HEK293 (cell line): Measurements from ENCODE around the gene CELF4.

Experiments
- CTCF ChIA-PET: fragments of 350-600 bp; formaldehyde crosslinking; extraction: SDS; loops from one replicate; lab custom pipeline; 2021; ENCODE audit warnings: antibody characterized with exemption; lab: Yijun Ruan, JAX
- POLR2A ChIA-PET: fragments of 300-600 bp; formaldehyde crosslinking; extraction: SDS; loops from one replicate; lab custom pipeline; 2020; ENCODE audit warnings: antibody characterized with exemption, inconsistent platforms; lab: Yijun Ruan, JAX
- H3K27ac ChIP-seq: fragments of 200-500 bp; sonication (Bioruptor generic); 2 replicates; pipeline ENCODE4 v1.5.1; 2014; ENCODE audit warnings: low read depth, low read length, control low read depth, inconsistent platforms; ENCODE audit errors: extremely low read depth
- H3K36me3 ChIP-seq, 2 experiments: fragments of 200-500 bp in 1 of 2; sonication (Bioruptor generic) in 1 of 2; 1 replicate in 1 of 2; 2 replicates in 1 of 2; pipeline ENCODE4 v1.5.1; 2014 to 2017; ENCODE audit warnings: inconsistent platforms in 2 of 2, low read length in 2 of 2; ENCODE audit not compliant: control insufficient read depth in 2 of 2, insufficient read depth in 1 of 2
- H3K4me1 ChIP-seq: fragments of 200-500 bp; sonication (Bioruptor generic); 2 replicates; pipeline ENCODE4 v1.5.1; 2014; ENCODE audit warnings: mild to moderate bottlenecking, low read length, inconsistent platforms; ENCODE audit not compliant: control insufficient read depth, insufficient read depth
- H3K4me3 ChIP-seq: 2 replicates; pipeline ENCODE4 v1.5.1; 2011; ENCODE audit warnings: low read depth, mild to moderate bottlenecking, control low read depth, low read length, moderate library complexity
- H3K9me3 ChIP-seq: fragments of 200-500 bp; sonication (Bioruptor generic); 2 replicates; pipeline ENCODE4 v1.5.1; 2014; ENCODE audit warnings: low read depth, low read length, inconsistent platforms; ENCODE audit not compliant: control insufficient read depth, insufficient read depth
- GLIS1 ChIP-seq: fragments of 450-650 bp; formaldehyde crosslinking; IDR thresholded peaks from 2 replicates; pipeline ENCODE4 v1.5.1; 2016; ENCODE audit warnings: missing biosample characterization, missing genetic modification characterization
- KLF7 ChIP-seq: fragments of 450-650 bp; formaldehyde crosslinking; IDR thresholded peaks from 2 replicates; pipeline ENCODE4 v1.5.1; 2016; ENCODE audit warnings: missing biosample characterization, missing genetic modification characterization, borderline replicate concordance
- MEIS1 ChIP-seq: sonication (generic); formaldehyde crosslinking; IDR thresholded peaks from 2 replicates; pipeline ENCODE4 v1.8.1; 2022; ENCODE audit warnings: missing genetic modification reagents, mild to moderate bottlenecking, borderline replicate concordance
- MZF1 ChIP-seq: fragments of 450-650 bp; formaldehyde crosslinking; IDR thresholded peaks from 2 replicates; pipeline ENCODE4 v1.5.1; 2017; ENCODE audit warnings: missing biosample characterization, missing genetic modification characterization, borderline replicate concordance
- ZBTB48 ChIP-seq: fragments of 450-650 bp; formaldehyde crosslinking; IDR thresholded peaks from 2 replicates; pipeline ENCODE4 v1.5.1; 2016; ENCODE audit warnings: missing biosample characterization, missing genetic modification characterization
- ZFP37 ChIP-seq: fragments of 450-650 bp; formaldehyde crosslinking; IDR thresholded peaks from 2 replicates; pipeline ENCODE4 v1.5.1; 2016; ENCODE audit warnings: missing biosample characterization, missing genetic modification characterization
- ZIC2 ChIP-seq: fragments of 450-650 bp; formaldehyde crosslinking; IDR thresholded peaks from 2 replicates; pipeline ENCODE4 v1.5.1; 2016; ENCODE audit warnings: missing biosample characterization, missing genetic modification characterization
- ZNF140 ChIP-seq: fragments of 450-650 bp; formaldehyde crosslinking; IDR thresholded peaks from 2 replicates; pipeline ENCODE4 v1.5.1; 2016; ENCODE audit warnings: missing biosample characterization, missing genetic modification characterization
- ZNF157 ChIP-seq: fragments of 450-650 bp; formaldehyde crosslinking; IDR thresholded peaks from 2 replicates; pipeline ENCODE4 v1.5.1; 2016; ENCODE audit warnings: missing biosample characterization, missing genetic modification characterization
- ZNF16 ChIP-seq: fragments of 450-650 bp; formaldehyde crosslinking; IDR thresholded peaks from 2 replicates; pipeline ENCODE4 v1.5.1; 2016; ENCODE audit warnings: low read depth, missing biosample characterization, missing genetic modification characterization
- ZNF202 ChIP-seq: fragments of 450-650 bp; formaldehyde crosslinking; IDR thresholded peaks from 2 replicates; pipeline ENCODE4 v1.5.1; 2016; ENCODE audit warnings: missing biosample characterization, missing genetic modification characterization, borderline replicate concordance
- ZNF302 ChIP-seq: fragments of 450-650 bp; formaldehyde crosslinking; IDR thresholded peaks from 2 replicates; pipeline ENCODE4 v1.5.1; 2016; ENCODE audit warnings: missing biosample characterization, missing genetic modification characterization, low read depth
- ZNF394 ChIP-seq: fragments of 450-650 bp; formaldehyde crosslinking; IDR thresholded peaks from 2 replicates; pipeline ENCODE4 v1.5.1; 2016; ENCODE audit warnings: missing biosample characterization, missing genetic modification characterization, mild to moderate bottlenecking, moderate library complexity, borderline replicate concordance
- ZNF426 ChIP-seq: fragments of 450-650 bp; formaldehyde crosslinking; IDR thresholded peaks from 2 replicates; pipeline ENCODE4 v1.5.1; 2017; ENCODE audit warnings: missing biosample characterization, missing genetic modification characterization, mild to moderate bottlenecking, inconsistent platforms, moderate library complexity
- ZNF701 ChIP-seq: fragments of 450-650 bp; formaldehyde crosslinking; IDR thresholded peaks from 2 replicates; pipeline ENCODE4 v1.5.1; 2016; ENCODE audit warnings: missing biosample characterization, missing genetic modification characterization
- TF ChIP-seq, protein P1 (sequence below): fragments of 450-650 bp; formaldehyde crosslinking; IDR thresholded peaks from 2 replicates; pipeline ENCODE4 v1.5.1; 2016; ENCODE audit warnings: missing biosample characterization, missing genetic modification characterization
- TF ChIP-seq, protein P2 (sequence below): fragments of 450-650 bp; formaldehyde crosslinking; IDR thresholded peaks from 2 replicates; pipeline ENCODE4 v1.5.0; 2017; ENCODE audit warnings: missing biosample characterization, missing genetic modification characterization, borderline replicate concordance
- TF ChIP-seq, protein P3 (sequence below): fragments of 450-650 bp; formaldehyde crosslinking; IDR thresholded peaks from 2 replicates; pipeline ENCODE4 v1.5.1; 2016; ENCODE audit warnings: missing biosample characterization, missing genetic modification characterization
- TF ChIP-seq, protein P4 (sequence below): fragments of 450-650 bp; formaldehyde crosslinking; IDR thresholded peaks from 2 replicates; pipeline ENCODE4 v1.5.1; 2017; ENCODE audit warnings: missing biosample characterization, missing genetic modification characterization
- TF ChIP-seq, protein P5 (sequence below): fragments of 450-650 bp; formaldehyde crosslinking; IDR thresholded peaks from 2 replicates; pipeline ENCODE4 v1.5.1; 2017; ENCODE audit warnings: missing biosample characterization, missing genetic modification characterization

The CELF4 gene

DNA sequence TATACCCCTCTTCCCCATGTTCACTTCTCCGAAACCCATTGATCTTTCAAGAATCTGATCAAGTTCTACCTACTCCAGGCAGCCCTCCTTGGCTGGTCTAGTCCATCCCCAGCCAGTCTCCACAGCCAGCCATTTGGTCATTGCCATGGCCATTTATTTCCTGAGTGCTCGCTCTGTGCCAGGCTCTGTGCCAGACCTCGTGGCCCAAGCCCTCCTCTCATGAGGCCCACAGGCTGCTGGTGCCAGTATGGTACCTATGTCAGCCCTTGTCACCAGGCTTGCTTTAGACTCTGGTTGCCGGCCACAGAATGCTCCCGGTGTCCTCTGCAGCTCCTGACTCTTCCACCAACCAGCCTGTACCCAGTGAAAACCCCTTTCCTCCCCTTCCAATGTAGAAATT, 78.8 kb downstream of the CELF4 start:
- TF ChIP-seq ZNF16 (tag by site-specific recombination) (no peak), GLIS1 (tag by site-specific recombination) (no peak), MEIS1 (CRISPR knock-in tag) (no peak), ZNF701 (tag by site-specific recombination) (no peak), ZNF394 (tag by site-specific recombination) (no peak), ZNF202 (tag by site-specific recombination) (no peak), ZNF157 (tag by site-specific recombination) (no peak), ZNF302 (no peak), MZF1 (no peak), ZNF426 (no peak), ZBTB48 (no peak), KLF7 (no peak), ZFP37 (tag by site-specific recombination) (no peak), ZNF140 (tag by site-specific recombination) (no peak), ZIC2 (tag by site-specific recombination) (no peak)
- TF ChIP-seq, protein P1, sequence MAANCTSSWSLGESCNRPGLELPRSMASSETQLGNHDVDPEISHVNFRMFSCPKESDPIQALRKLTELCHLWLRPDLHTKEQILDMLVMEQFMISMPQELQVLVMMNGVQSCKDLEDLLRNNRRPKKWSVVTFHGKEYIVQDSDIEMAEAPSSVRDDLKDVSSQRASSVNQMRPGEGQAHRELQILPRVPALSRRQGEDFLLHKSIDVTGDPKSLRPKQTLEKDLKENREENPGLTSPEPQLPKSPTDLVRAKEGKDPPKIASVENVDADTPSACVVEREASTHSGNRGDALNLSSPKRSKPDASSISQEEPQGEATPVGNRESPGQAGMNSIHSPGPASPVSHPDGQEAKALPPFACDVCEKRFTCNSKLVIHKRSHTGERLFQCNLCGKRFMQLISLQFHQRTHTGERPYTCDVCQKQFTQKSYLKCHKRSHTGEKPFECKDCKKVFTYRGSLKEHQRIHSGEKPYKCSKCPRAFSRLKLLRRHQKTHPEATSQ (tag by site-specific recombination) = no peak
- TF ChIP-seq, protein P2, sequence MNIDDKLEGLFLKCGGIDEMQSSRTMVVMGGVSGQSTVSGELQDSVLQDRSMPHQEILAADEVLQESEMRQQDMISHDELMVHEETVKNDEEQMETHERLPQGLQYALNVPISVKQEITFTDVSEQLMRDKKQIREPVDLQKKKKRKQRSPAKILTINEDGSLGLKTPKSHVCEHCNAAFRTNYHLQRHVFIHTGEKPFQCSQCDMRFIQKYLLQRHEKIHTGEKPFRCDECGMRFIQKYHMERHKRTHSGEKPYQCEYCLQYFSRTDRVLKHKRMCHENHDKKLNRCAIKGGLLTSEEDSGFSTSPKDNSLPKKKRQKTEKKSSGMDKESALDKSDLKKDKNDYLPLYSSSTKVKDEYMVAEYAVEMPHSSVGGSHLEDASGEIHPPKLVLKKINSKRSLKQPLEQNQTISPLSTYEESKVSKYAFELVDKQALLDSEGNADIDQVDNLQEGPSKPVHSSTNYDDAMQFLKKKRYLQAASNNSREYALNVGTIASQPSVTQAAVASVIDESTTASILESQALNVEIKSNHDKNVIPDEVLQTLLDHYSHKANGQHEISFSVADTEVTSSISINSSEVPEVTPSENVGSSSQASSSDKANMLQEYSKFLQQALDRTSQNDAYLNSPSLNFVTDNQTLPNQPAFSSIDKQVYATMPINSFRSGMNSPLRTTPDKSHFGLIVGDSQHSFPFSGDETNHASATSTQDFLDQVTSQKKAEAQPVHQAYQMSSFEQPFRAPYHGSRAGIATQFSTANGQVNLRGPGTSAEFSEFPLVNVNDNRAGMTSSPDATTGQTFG (tag by site-specific recombination) = no peak
- TF ChIP-seq, protein P3, sequence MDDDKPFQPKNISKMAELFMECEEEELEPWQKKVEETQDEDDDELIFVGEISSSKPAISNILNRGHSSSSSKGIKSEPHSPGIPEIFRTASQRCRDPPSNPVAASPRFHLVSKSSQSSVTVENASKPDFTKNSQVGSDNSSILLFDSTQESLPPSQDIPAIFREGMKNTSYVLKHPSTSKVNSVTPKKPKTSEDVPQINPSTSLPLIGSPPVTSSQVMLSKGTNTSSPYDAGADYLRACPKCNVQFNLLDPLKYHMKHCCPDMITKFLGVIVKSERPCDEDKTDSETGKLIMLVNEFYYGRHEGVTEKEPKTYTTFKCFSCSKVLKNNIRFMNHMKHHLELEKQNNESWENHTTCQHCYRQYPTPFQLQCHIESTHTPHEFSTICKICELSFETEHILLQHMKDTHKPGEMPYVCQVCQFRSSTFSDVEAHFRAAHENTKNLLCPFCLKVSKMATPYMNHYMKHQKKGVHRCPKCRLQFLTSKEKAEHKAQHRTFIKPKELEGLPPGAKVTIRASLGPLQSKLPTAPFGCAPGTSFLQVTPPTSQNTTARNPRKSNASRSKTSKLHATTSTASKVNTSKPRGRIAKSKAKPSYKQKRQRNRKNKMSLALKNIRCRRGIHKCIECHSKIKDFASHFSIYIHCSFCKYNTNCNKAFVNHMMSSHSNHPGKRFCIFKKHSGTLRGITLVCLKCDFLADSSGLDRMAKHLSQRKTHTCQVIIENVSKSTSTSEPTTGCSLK (tag by site-specific recombination) = no peak
- TF ChIP-seq, protein P4, sequence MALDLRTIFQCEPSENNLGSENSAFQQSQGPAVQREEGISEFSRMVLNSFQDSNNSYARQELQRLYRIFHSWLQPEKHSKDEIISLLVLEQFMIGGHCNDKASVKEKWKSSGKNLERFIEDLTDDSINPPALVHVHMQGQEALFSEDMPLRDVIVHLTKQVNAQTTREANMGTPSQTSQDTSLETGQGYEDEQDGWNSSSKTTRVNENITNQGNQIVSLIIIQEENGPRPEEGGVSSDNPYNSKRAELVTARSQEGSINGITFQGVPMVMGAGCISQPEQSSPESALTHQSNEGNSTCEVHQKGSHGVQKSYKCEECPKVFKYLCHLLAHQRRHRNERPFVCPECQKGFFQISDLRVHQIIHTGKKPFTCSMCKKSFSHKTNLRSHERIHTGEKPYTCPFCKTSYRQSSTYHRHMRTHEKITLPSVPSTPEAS (tag by site-specific recombination) = no peak
- TF ChIP-seq, protein P5, sequence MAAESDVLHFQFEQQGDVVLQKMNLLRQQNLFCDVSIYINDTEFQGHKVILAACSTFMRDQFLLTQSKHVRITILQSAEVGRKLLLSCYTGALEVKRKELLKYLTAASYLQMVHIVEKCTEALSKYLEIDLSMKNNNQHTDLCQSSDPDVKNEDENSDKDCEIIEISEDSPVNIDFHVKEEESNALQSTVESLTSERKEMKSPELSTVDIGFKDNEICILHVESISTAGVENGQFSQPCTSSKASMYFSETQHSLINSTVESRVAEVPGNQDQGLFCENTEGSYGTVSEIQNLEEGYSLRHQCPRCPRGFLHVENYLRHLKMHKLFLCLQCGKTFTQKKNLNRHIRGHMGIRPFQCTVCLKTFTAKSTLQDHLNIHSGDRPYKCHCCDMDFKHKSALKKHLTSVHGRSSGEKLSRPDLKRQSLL (tag by site-specific recombination) = no peak
- no peaks in the 10 kb centered on the region for H3K36me3 ChIP-seq
- POLR2A ChIA-PET = no interaction called here
- no peak overlapping the region for H3K27ac ChIP-seq
- CTCF ChIA-PET = interaction anchor here (0.6 to 1.4 kb wide), 3 partner anchors 56 to 165 kb away, joined by 3 to 5 read pairs (median 3); no protein-coding TSS in a partner anchor
- H3K4me1 ChIP-seq = no peaks in the 10 kb centered on the region
- H3K4me3 ChIP-seq = no peak overlapping the region
- H3K9me3 ChIP-seq = no peaks in the 10 kb centered on the region
